ENCODE data around the gene TMEM141. TPM values are rescaled to one million over a fixed set of nuclear protein-coding genes. Genes with fewer than 3 reads are reported as not detected.

The TMEM141 gene
- total and polyA plus RNA-seq, 2 experiments from 2014 or later = 51.7 to 59.4 TPM

- peaks cover 20% of the 10 kb centered on the region for H3K27me3 ChIP-seq (replicated peaks; ENCODE audit: insufficient read depth)
- in situ Hi-C loops (cut with MboI) = loop anchor here (10.0 kb wide), 1 partner anchor 258 kb away; the partner anchor contains the start of gene FUT7
Measured at GRCh38 chr9:136776947-136777346, 14.2 kb upstream of the TMEM141 start.

GRCh38 chr9:136777359-136777758, 13.8 kb upstream of the TMEM141 start:
- Histone ChIP-seq H4K20me1 (ENCODE audit: insufficient read depth) (no peaks in the 10 kb centered on the region), H2AFZ (no peak overlapping the region), H3K27ac (no peak overlapping the region), H3K9me2 (ENCODE audit: insufficient read depth) (no peaks in the 10 kb centered on the region), H3K27me3 (replicated peaks; ENCODE audit: insufficient read depth) (peaks cover 20% of the 10 kb centered on the region), H3K4me3 (no peak overlapping the region), H3K9me3 (ENCODE audit: low read depth) (no peaks in the 10 kb centered on the region), H3K4me1 (ENCODE audit: insufficient read depth) (no peaks in the 10 kb centered on the region), H3K9ac (no peak overlapping the region), H3K36me3 (ENCODE audit: low read depth) (no peaks in the 10 kb centered on the region), H3K4me2 (ENCODE audit: unreplicated experiment) (no peak overlapping the region), H3K79me2 (ENCODE audit: insufficient read depth) (no peaks in the 10 kb centered on the region), H3F3A (ENCODE audit: insufficient read depth) (no peaks in the 10 kb centered on the region)
- DNase-seq = no peak
- 63 to 72% methylated on average over 14 of the region's 14 CpGs for WGBS, 2 experiments (ENCODE audit: low coverage in 1 of 2, low lambda C conversion rate in 2 of 2, missing lambda C conversion rate in 2 of 2)
- TF ChIP-seq EZH2phosphoT487 (IDR thresholded peaks at IDR 0.05; ENCODE audit: insufficient read depth, low read depth) = no peak
- TF ChIP-seq EZH2 (IDR thresholded peaks at IDR 0.05; ENCODE audit: insufficient read depth, poor library complexity, severe bottlenecking) = no peak
- in situ Hi-C loops (cut with MboI) = loop anchor here (10.0 kb wide), 1 partner anchor 257 kb away; the partner anchor contains the start of gene FUT7

More at GRCh38 chr9:136776947-136777346, 14.2 kb upstream of the TMEM141 start:
- Histone ChIP-seq H3K4me3 (no peak overlapping the region), H3K4me1 (ENCODE audit: insufficient read depth) (no peaks in the 10 kb centered on the region), H3K9me3 (ENCODE audit: low read depth) (no peaks in the 10 kb centered on the region), H3K9ac (no peak overlapping the region), H3K36me3 (ENCODE audit: low read depth) (no peaks in the 10 kb centered on the region), H4K20me1 (ENCODE audit: insufficient read depth) (no peaks in the 10 kb centered on the region), H3K79me2 (ENCODE audit: insufficient read depth) (no peaks in the 10 kb centered on the region), H3K27ac (no peak overlapping the region), H3K9me2 (ENCODE audit: insufficient read depth) (no peaks in the 10 kb centered on the region), H2AFZ (no peak overlapping the region), H3F3A (ENCODE audit: insufficient read depth) (no peaks in the 10 kb centered on the region), H3K4me2 (ENCODE audit: unreplicated experiment) (no peak overlapping the region)
- WGBS, 2 experiments (ENCODE audit: low coverage in 1 of 2, low lambda C conversion rate in 2 of 2, missing lambda C conversion rate in 2 of 2) = 38 to 46% methylated on average over 7 of the region's 7 CpGs
- no peak for DNase-seq
- TF ChIP-seq EZH2phosphoT487 (IDR thresholded peaks at IDR 0.05; ENCODE audit: insufficient read depth, low read depth) (no peak), EZH2 (IDR thresholded peaks at IDR 0.05; ENCODE audit: insufficient read depth, poor library complexity, severe bottlenecking) (no peak)

DNA sequence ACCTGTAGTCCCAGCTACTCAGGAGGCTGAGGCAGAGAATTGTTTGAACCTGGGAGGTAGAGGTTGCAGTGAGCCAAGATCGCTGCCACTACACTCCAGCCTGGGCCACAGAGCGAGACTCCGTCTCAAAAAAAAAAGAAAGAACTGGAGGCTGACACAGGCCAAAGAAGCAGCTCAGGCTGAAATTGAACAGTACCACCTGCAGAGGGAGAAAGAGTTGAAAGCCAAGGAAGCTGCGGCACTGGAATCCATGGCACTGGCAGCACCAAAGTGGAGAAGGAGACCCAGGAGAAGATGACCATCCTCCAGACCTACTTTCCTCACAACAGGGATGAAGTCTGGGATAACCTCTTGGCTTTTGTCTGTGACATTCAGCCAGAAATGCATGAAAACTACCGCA, 11.3 kb upstream of the TMEM141 start:
- no peaks in the 10 kb centered on the region for H3K9me2 ChIP-seq (ENCODE audit: insufficient read depth)
- H3K4me3 ChIP-seq = no peak overlapping the region
- no peak overlapping the region for H3K4me2 ChIP-seq (ENCODE audit: unreplicated experiment)
- H3F3A ChIP-seq (ENCODE audit: insufficient read depth) = no peaks in the 10 kb centered on the region
- no peaks in the 10 kb centered on the region for H3K9me3 ChIP-seq (ENCODE audit: low read depth)
- H3K79me2 ChIP-seq (ENCODE audit: insufficient read depth) = no peaks in the 10 kb centered on the region
- peak; percentile 30 for DNase-seq
- H3K9ac ChIP-seq = no peak overlapping the region
- TF ChIP-seq EZH2 (IDR thresholded peaks at IDR 0.05; ENCODE audit: insufficient read depth, poor library complexity, severe bottlenecking) = no peak
- TF ChIP-seq EZH2phosphoT487 (IDR thresholded peaks at IDR 0.05; ENCODE audit: insufficient read depth, low read depth) = no peak
- no peak overlapping the region for H3K27ac ChIP-seq
- no peaks in the 10 kb centered on the region for H3K36me3 ChIP-seq (ENCODE audit: low read depth)
- in situ Hi-C loops (cut with MboI) = loop anchor here (10.0 kb wide), 1 partner anchor 255 kb away; the partner anchor contains the start of gene FUT7
- WGBS, 2 experiments (ENCODE audit: low coverage in 1 of 2, low lambda C conversion rate in 2 of 2, missing lambda C conversion rate in 2 of 2) = 57 to 63% methylated on average over 5 of the region's 5 CpGs
- no peak overlapping the region for H2AFZ ChIP-seq
- peaks cover 20% of the 10 kb centered on the region for H3K27me3 ChIP-seq (replicated peaks; ENCODE audit: insufficient read depth)
- no peaks in the 10 kb centered on the region for H4K20me1 ChIP-seq (ENCODE audit: insufficient read depth)
- no peaks in the 10 kb centered on the region for H3K4me1 ChIP-seq (ENCODE audit: insufficient read depth)

DNA sequence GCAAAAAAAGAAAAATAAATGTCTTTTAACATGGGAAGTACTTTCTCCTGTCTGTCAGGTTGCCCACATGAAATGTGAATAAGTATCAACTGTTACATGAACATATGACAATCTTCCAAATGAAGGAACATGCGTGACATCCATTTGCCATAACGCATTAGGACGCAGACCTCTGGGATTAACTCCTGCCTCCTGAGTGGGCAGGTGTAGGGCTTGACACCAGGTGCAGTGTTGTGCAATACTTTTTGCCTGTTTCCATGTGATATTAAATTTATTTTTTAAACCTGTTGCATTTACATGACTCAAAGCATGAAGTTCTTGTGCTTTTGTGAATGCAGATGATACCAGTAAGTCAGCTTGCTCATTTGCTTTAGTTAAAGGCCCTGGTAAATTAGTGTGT, 8.7 kb upstream of the TMEM141 start:
- in situ Hi-C loops (cut with MboI) = no loop called here
- no peak overlapping the region for H2AFZ ChIP-seq

More for the DNA sequence above, 8.7 kb upstream of the TMEM141 start:
- H4K20me1 ChIP-seq (ENCODE audit: insufficient read depth) = no peaks in the 10 kb centered on the region
- no peak overlapping the region for H3K27ac ChIP-seq
- TF ChIP-seq EZH2 (IDR thresholded peaks at IDR 0.05; ENCODE audit: insufficient read depth, poor library complexity, severe bottlenecking) (no peak), EZH2phosphoT487 (IDR thresholded peaks at IDR 0.05; ENCODE audit: insufficient read depth, low read depth) (no peak)
- no peaks in the 10 kb centered on the region for H3K9me3 ChIP-seq (ENCODE audit: low read depth)
- H3F3A ChIP-seq (ENCODE audit: insufficient read depth) = no peaks in the 10 kb centered on the region
- WGBS, 2 experiments (ENCODE audit: low coverage in 1 of 2, low lambda C conversion rate in 2 of 2, missing lambda C conversion rate in 2 of 2) = 76 to 79% methylated on average over 3 of the region's 3 CpGs
- no peaks in the 10 kb centered on the region for H3K9me2 ChIP-seq (ENCODE audit: insufficient read depth)
- H3K27me3 ChIP-seq (replicated peaks; ENCODE audit: insufficient read depth) = peaks cover 20% of the 10 kb centered on the region
- no peak for DNase-seq
- H3K79me2 ChIP-seq (ENCODE audit: insufficient read depth) = no peaks in the 10 kb centered on the region
- no peak overlapping the region for H3K4me3 ChIP-seq
- no peaks in the 10 kb centered on the region for H3K36me3 ChIP-seq (ENCODE audit: low read depth)
- no peaks in the 10 kb centered on the region for H3K4me1 ChIP-seq (ENCODE audit: insufficient read depth)
- H3K4me2 ChIP-seq (ENCODE audit: unreplicated experiment) = no peak overlapping the region
- H3K9ac ChIP-seq = no peak overlapping the region

Data from GM23248 (cell line).